ENCODE results near the gene SMIM1.

DNA sequence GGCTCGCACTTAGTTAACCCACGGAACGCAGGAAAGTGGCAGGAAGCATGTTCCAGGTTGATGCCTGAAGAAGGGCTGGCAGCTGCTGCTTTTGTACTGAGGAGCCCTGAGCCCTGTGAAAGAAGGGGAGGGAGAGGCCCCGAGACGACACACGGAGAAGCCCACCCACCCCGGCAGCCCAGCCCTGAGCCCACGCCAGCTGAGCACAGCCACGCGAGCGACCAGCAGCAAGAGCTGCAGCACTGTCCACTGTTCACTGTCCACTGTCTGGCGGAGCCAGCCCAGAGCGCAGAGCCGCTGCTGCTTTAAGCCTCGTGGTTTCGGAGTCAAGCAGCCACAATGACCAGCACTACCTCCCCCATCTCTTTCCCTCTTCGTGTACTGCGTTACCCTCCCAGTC, 18.4 kb downstream of the SMIM1 start:
- TF ChIP-seq, protein P1, sequence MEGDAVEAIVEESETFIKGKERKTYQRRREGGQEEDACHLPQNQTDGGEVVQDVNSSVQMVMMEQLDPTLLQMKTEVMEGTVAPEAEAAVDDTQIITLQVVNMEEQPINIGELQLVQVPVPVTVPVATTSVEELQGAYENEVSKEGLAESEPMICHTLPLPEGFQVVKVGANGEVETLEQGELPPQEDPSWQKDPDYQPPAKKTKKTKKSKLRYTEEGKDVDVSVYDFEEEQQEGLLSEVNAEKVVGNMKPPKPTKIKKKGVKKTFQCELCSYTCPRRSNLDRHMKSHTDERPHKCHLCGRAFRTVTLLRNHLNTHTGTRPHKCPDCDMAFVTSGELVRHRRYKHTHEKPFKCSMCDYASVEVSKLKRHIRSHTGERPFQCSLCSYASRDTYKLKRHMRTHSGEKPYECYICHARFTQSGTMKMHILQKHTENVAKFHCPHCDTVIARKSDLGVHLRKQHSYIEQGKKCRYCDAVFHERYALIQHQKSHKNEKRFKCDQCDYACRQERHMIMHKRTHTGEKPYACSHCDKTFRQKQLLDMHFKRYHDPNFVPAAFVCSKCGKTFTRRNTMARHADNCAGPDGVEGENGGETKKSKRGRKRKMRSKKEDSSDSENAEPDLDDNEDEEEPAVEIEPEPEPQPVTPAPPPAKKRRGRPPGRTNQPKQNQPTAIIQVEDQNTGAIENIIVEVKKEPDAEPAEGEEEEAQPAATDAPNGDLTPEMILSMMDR (IDR thresholded peaks at IDR 0.05; ENCODE audit: low read depth, low read length): no peak
- no peak for TF ChIP-seq EZH2phosphoT487 (IDR thresholded peaks at IDR 0.05; ENCODE audit: low read depth)

Measured in OCI-LY3 (cell line).